HS-5 (cell line): ENCODE measurements around the gene SART3.
"Not testable (repeated sequence)": the region's sequence is repeated elsewhere in the genome, so short reads cannot be mapped to it uniquely, and the experiment has no call there.

Source experiments
- DNase-seq: peaks from one replicate; pipeline ENCODE4 v3.0.0-alpha.2; 2012; ENCODE audit warnings: low read depth

The SART3 gene

GRCh38 chr12:108518101-108518715 lies 42.8 kb downstream of the SART3 start:
- no peak for DNase-seq

GRCh38 chr12:108517288-108518100 lies 43.5 kb downstream of the SART3 start:
- no peak for DNase-seq

DNA sequence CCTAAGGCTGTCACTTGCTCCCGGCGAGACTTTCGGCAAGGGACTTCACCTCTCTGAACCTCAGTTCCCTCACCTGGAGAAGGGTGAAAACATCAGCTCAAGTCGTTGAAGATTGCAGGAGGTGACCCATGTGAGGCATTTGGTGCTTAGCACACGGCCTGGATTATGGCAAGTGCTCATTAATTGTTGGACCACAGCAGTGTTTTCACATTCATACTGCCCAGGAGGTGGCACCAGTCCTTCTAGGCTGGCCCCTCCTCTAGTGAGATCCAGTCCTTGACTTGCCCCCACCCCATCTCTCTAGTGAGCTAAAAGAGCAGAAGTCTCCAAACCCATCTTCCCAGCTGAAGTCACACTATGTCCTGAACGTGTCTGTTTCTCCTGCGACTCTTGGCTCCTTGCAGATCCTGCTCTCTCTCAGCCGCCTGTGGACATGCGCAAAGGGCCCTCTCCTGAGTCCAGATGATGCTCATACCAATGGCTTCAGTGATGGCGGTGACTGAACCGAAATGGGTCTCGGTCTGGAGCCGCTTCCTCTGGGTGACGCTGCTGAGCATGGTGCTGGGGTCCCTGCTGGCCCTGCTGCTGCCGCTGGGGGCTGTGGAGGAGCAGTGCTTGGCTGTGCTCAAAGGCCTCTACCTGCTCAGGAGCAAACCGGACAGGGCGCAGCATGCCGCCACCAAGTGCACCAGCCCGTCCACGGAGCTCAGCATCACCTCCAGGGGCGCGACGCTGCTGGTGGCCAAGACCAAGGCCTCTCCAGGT lies 44.3 kb downstream of the SART3 start:
- DNase-seq = no peak

DNA sequence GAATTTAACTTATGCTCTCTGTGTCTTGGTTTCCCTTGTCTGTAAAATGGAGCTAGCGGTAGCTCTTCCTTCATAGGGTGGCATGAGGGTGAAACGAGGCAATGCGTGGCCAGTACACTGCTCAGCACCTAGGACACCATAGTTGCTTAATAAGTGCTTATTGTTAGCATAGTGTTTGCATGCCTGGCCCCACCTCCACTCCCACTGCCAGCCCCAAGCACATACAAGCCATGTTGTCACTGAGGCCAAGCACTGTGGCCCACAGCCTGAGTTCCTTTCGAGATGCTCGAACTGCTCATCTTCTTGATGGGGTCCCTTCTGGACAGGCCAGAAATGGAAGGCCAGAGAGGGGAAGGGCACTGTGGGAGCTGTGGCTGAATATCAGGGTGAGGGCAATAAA lies 45.1 kb downstream of the SART3 start:
- no peak for DNase-seq

GRCh38 chr12:108514973-108515814 lies 45.8 kb downstream of the SART3 start, which contains the start of gene FICD:
Gene FICD, plus strand, starts transcription at chr12:108515277. Its CDS starts 1,696 bp downstream, at chr12:108516973.
- DNase-seq = peak; percentile 96

GRCh38 chr12:108514468-108514972 lies 46.5 kb downstream of the SART3 start:
- DNase-seq = no peak

GRCh38 chr12:108511633-108512540 lies 49.1 kb downstream of the SART3 start:
- DNase-seq = no peak

GRCh38 chr12:108510836-108511235 lies 50.1 kb downstream of the SART3 start:
- DNase-seq = no peak

GRCh38 chr12:108509806-108510205 lies 51.2 kb downstream of the SART3 start:
- DNase-seq = no peak

DNA sequence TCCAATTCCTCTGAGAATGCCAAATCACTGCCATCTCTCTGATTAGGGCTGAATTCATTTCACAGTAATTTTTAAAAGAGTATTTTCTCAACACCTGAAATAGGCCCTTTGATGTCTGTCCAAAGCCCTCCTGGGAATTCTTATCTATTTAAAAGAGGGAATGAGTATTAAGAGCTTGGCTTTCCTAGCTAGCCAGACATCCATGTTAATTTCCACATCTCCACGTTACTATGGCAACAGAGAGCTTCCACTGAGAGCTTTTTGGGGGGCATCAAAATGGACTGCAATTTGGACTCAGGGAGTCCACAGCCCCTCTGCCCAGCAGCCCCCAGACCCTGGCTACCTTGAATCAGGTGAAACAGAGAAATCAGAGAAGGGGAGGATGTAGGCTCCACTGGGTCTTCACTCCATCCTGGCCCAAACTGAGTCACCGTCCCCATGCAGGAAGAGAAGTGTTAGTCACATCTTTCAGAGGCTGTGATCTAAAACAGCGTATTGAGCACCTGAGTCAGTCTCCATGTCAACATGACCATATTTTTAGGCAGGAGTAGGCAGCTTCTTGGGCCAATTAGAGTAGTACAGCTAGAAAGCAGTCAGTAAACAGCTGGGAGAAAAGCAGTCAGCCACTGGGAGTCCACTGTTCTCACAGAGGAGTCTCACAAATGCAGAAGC lies 52.9 kb downstream of the SART3 start:
- no peak for DNase-seq

GRCh38 chr12:108505129-108505528 lies 55.8 kb downstream of the SART3 start:
- DNase-seq = no peak

DNA sequence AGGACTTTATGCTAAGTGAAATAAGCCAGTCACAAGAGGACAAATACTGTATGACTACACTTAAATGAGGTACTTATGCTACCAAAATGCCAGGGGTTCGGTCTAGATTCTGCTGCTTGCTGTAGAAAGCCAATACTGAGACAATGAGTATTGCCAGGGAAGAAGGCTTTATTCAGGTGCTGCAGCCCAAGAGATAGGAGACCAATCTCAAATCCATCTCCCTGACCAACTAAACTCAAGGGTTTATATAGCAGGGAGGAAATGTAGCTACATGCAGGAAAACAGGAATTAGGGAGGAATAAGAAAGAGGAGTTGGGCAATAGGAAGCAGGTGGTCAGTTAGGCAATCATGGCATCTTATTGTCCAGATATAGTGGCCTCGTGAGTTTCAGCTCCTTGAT lies 58.1 kb downstream of the SART3 start:
- no peak for DNase-seq

DNA sequence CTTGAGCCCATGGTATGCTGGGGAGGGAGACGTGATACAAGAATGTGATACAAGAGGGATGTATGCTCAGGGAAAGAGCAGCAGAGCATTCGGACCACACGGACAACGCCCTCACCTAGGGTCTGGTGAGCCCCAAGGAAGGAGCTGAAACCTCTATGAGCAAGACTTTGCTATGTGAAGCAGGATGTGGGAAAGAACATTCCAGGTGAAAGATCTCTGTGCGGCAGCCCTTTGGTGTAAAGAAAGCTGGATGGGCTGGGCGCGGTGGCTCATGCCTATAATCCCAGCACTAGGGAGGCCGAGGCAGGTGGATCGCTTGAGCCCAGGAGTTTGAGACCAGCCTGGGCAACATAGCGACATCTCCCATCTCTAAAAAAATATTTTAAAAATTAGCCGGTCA lies 62.8 kb downstream of the SART3 start:
- no peak for DNase-seq

DNA sequence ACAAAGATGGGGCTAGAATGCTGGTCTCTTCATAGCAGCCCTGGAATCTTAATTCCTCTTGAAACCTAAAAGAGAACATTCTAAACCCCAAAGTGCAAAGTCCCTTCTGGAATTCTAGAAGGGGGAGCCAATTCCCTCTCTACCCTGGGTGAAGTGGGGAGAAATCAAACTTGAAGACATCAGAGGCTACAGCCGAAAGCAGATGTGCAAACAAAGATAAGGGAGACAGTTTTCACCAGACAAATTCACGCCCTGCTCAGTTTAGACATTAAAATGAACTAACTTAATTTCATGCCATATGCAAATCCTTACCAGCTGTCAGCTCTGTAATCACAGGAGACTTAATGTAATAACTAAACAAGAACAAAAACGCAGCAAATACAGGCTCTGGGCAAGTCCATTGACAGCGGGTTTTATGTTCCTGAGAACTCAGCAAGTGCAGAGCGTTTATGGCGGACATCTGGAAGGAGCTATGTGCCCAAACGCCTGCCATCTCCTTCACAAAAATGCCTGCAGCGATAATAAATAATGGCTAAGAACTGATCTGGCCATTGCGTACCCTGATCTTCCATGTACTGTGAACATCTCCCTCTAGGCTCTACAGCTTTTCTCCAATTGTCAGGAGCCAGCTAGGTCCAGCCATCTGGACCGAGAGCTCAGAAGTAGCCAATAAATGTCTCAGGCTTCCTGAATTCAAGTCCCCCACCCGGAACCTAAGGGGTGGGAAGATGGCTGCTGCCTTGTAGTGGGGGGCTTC lies 65.0 kb downstream of the SART3 start:
- no peak for DNase-seq

DNA sequence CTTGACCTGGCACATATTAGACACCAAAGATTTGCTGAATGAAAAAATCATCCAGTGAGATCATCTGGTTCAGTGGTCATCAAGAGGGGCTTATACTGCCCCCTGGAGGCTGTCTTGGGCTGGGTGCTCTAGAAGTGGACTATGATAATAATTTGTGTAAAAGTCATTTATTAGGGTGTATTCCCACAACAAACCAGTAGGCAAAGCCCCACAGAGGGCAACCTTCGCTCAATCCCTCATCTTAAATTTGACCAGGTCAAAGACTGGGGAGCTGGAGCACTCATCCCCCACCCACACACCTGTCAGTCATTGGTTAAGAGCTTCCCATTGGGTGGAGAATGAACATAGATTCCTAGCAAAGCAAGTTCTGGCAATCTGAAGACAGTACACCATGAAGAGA lies 65.9 kb downstream of the SART3 start:
- no peak for DNase-seq

GRCh38 chr12:108491256-108491655 lies 69.7 kb downstream of the SART3 start:
- DNase-seq = no peak

DNA sequence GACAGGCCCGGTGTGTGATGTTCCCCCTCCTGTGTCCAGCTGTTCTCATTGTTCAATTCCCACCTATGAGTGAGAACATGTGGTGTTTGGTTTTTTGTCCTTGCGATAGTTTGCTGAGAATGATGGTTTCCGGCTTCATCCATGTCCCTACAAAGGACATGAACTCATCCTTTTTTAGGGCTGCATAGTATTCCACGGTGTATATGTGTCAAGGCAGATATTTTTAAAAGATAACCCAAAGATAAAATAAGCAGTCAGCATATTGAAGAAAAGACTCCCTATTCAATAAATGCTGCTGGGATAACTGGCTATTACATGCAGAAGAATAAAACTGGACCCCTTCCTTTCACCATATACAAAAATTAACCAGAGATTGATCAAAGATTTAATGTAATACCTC lies 73.9 kb downstream of the SART3 start:
- not testable (repeated sequence) for DNase-seq

- not testable (repeated sequence) for DNase-seq
Measured at GRCh38 chr12:108485371-108485770, 75.6 kb downstream of the SART3 start.

GRCh38 chr12:108484845-108485244 lies 76.1 kb downstream of the SART3 start:
- no peak for DNase-seq
